Measurements from ENCODE around the gene LRP2.

The LRP2 gene

GRCh38 chr2:169081551-169081950 lies 280.8 kb downstream of the LRP2 start:
- no peak overlapping the region for H3K27ac ChIP-seq
- no peak for TF ChIP-seq CTCF (conservative IDR thresholded peaks at IDR 0.05)

- no peak overlapping the region for H3K27ac ChIP-seq
- no peak for TF ChIP-seq CTCF (conservative IDR thresholded peaks at IDR 0.05)
These were observed 281.9 kb downstream of the LRP2 start for GRCh38 chr2:169080250-169081069.

GRCh38 chr2:169077674-169078240 lies 284.6 kb downstream of the LRP2 start:
- no peak for TF ChIP-seq CTCF (conservative IDR thresholded peaks at IDR 0.05)

More at GRCh38 chr2:169077674-169078240, 284.6 kb downstream of the LRP2 start:
- H3K27ac ChIP-seq, result no peak overlapping the region
